ENCODE measurements around the gene TRIB2. TPM values are rescaled to one million over a fixed set of nuclear protein-coding genes. Genes with fewer than 3 reads are reported as not detected.

TRIB2 gene
- polyA plus RNA-seq, 2 of the 4 experiments (the other 2 are of a cell fraction): 0.17 to 0.32 TPM

DNA sequence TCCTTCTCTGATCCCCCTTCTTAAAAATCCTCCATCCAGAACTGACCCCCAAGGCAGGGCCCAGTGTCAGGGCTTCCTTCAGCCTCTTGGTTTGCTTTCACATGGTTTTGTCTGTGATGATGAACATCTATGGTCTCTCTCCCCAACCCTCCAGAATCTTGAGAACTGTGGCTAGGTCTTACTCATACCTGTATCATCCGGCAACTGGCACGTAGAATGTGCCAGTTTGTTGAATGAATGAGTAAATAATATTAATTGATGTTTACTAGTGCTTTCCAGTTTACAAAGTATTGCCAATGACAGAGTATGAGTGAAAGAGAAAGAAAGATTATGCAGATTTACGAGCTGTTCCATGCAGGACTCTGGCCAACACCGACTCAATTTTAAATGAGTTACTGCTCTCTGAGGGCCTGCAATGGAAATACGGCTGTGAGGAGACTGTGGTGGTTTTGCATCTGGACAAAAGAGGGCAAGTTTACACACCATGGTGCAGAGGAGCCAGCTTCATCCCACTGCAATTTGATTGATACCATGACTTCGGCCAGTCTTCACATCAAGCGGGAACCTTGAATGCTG lies 29.9 kb upstream of the TRIB2 start:
- 7% methylated on average over 7 of the region's 7 CpGs for WGBS (ENCODE audit: missing lambda C conversion rate)
- Histone ChIP-seq H3K27ac (no peak overlapping the region), H3K4me1 (no peaks in the 10 kb centered on the region), H3K4me3 (no peak overlapping the region), H3K9me3 (0 out of 3 replicates have a peak, but pooled peaks cover under 1% of the 10 kb centered on the region), H3K4me2 (no peak overlapping the region)
- ATAC-seq (no peak), FAIRE-seq (no peak), DNase-seq (ENCODE audit: low read depth in 1 of 2, low spot score in 1 of 2) (no peak)
- TF ChIP-seq ZNF302 (CRISPR knock-in tag; IDR thresholded peaks at IDR 0.05) (no peak), MAZ (IDR thresholded peaks at IDR 0.05; ENCODE audit: borderline replicate concordance, low read depth, low read length) (no peak), HOXB13 (CRISPR knock-in tag; IDR thresholded peaks at IDR 0.05; ENCODE audit: low read depth) (no peak), ZFP36 (IDR thresholded peaks at IDR 0.05; ENCODE audit: borderline replicate concordance, partially characterized antibody) (no peak), FOXS1 (CRISPR knock-in tag; IDR thresholded peaks at IDR 0.05) (no peak), RAD21 (conservative IDR thresholded peaks at IDR 0.05 in 1 of 2, IDR thresholded peaks at IDR 0.05 in 1 of 2) (no peak), NPAS2 (CRISPR knock-in tag; IDR thresholded peaks at IDR 0.05; ENCODE audit: borderline replicate concordance) (no peak), CBX2 (IDR thresholded peaks at IDR 0.05; ENCODE audit: borderline replicate concordance, low read depth) (no peak), EHF (CRISPR knock-in tag; IDR thresholded peaks at IDR 0.05) (no peak)
- TF ChIP-seq, protein P1, sequence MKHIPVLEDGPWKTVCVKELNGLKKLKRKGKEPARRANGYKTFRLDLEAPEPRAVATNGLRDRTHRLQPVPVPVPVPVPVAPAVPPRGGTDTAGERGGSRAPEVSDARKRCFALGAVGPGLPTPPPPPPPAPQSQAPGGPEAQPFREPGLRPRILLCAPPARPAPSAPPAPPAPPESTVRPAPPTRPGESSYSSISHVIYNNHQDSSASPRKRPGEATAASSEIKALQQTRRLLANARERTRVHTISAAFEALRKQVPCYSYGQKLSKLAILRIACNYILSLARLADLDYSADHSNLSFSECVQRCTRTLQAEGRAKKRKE (CRISPR knock-in tag; IDR thresholded peaks at IDR 0.05; ENCODE audit: low read depth): no peak
- ChIA-PET POLR2A (no interaction called here), CTCF (no interaction called here)

DNA sequence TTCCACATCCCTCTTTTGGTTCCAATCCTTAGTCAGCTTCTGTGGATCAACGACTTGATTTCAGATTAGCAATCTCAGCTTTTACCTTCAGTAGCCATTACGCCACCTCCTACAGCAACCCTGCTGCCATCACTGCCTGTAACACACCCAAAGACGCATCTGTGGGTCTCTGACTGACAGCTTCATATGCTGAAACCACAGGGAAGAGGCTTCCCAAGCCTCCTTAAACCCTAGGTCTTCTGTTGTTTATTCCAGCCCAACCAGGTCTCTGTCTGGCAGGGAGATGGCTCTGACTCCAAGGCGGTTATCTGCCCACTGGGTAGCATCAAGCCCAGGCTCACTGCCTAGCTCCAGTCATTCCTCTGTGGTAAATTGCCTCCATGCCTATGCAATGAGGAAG lies 28.6 kb upstream of the TRIB2 start:
- FAIRE-seq (no peak), ATAC-seq (no peak), DNase-seq (ENCODE audit: low read depth in 1 of 2, low spot score in 1 of 2) (no peak)
- Histone ChIP-seq H3K27ac (no peak overlapping the region), H3K4me3 (no peak overlapping the region), H3K4me1 (no peaks in the 10 kb centered on the region), H3K9me3 (0 out of 3 replicates have a peak, but pooled peaks cover 5% of the 10 kb centered on the region), H3K4me2 (no peak overlapping the region)
- CTCF ChIA-PET: no interaction called here
- TF ChIP-seq, protein P2, sequence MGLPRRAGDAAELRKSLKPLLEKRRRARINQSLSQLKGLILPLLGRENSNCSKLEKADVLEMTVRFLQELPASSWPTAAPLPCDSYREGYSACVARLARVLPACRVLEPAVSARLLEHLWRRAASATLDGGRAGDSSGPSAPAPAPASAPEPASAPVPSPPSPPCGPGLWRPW (IDR thresholded peaks at IDR 0.05): no peak
- TF ChIP-seq MAFK (IDR thresholded peaks at IDR 0.05; ENCODE audit: partially characterized antibody) (no peak), RARB (CRISPR knock-in tag; IDR thresholded peaks at IDR 0.05) (no peak), BCL3 (IDR thresholded peaks at IDR 0.05) (no peak), CHD2 (IDR thresholded peaks at IDR 0.05; ENCODE audit: low read length, partially characterized antibody) (no peak), MYC (IDR thresholded peaks at IDR 0.05; ENCODE audit: borderline replicate concordance, low read length) (no peak), ESRRA (IDR thresholded peaks at IDR 0.05; ENCODE audit: borderline replicate concordance, low read length) (no peak), MAZ (IDR thresholded peaks at IDR 0.05; ENCODE audit: borderline replicate concordance, low read depth, low read length) (no peak), RNF2 (IDR thresholded peaks at IDR 0.05; ENCODE audit: borderline replicate concordance, low read depth) (no peak), POLR2AphosphoS2 (conservative IDR thresholded peaks at IDR 0.05; ENCODE audit: low read length) (no peak), CHD4 (IDR thresholded peaks at IDR 0.05; ENCODE audit: borderline replicate concordance) (no peak), JUN (IDR thresholded peaks at IDR 0.05) (no peak), RCOR1 (IDR thresholded peaks at IDR 0.05; ENCODE audit: low read depth, low read length) (no peak), SMC3 (IDR thresholded peaks at IDR 0.05) (no peak)
- TF ChIP-seq, protein P3, sequence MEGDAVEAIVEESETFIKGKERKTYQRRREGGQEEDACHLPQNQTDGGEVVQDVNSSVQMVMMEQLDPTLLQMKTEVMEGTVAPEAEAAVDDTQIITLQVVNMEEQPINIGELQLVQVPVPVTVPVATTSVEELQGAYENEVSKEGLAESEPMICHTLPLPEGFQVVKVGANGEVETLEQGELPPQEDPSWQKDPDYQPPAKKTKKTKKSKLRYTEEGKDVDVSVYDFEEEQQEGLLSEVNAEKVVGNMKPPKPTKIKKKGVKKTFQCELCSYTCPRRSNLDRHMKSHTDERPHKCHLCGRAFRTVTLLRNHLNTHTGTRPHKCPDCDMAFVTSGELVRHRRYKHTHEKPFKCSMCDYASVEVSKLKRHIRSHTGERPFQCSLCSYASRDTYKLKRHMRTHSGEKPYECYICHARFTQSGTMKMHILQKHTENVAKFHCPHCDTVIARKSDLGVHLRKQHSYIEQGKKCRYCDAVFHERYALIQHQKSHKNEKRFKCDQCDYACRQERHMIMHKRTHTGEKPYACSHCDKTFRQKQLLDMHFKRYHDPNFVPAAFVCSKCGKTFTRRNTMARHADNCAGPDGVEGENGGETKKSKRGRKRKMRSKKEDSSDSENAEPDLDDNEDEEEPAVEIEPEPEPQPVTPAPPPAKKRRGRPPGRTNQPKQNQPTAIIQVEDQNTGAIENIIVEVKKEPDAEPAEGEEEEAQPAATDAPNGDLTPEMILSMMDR (IDR thresholded peaks at IDR 0.05): no peak
- TF ChIP-seq, protein P4, sequence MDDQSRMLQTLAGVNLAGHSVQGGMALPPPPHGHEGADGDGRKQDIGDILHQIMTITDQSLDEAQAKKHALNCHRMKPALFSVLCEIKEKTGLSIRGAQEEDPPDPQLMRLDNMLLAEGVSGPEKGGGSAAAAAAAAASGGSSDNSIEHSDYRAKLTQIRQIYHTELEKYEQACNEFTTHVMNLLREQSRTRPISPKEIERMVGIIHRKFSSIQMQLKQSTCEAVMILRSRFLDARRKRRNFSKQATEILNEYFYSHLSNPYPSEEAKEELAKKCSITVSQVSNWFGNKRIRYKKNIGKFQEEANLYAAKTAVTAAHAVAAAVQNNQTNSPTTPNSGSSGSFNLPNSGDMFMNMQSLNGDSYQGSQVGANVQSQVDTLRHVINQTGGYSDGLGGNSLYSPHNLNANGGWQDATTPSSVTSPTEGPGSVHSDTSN (IDR thresholded peaks at IDR 0.05): no peak
- POLR2A ChIA-PET: no interaction called here
- 4% methylated on average over 4 of the region's 4 CpGs for WGBS (ENCODE audit: missing lambda C conversion rate)

All from A549 (cell line).